NCI-H2227 (cell line): ENCODE results near the gene CCDC117.

Source experiments
- DNase-seq: peaks from one replicate; lab custom pipeline; 2025; ENCODE audit not compliant: unreplicated experiment; lab: John Stamatoyannopoulos, UW

Gene CCDC117

GRCh38 chr22:28826921-28827320, 54.4 kb downstream of the CCDC117 start:
- no peak for DNase-seq

GRCh38 chr22:28829358-28830181, 57.1 kb downstream of the CCDC117 start:
- DNase-seq: peak; percentile 75

GRCh38 chr22:28830441-28830840, 57.9 kb downstream of the CCDC117 start:
- no peak for DNase-seq

- DNase-seq: no peak
These were observed 58.9 kb downstream of the CCDC117 start for GRCh38 chr22:28831140-28832072.

- DNase-seq: no peak
These were observed 60.2 kb downstream of the CCDC117 start for GRCh38 chr22:28832731-28833130.

- no peak for DNase-seq
These were observed 60.9 kb downstream of the CCDC117 start for GRCh38 chr22:28833276-28833923.

- DNase-seq: no peak
These were observed 63.2 kb downstream of the CCDC117 start for GRCh38 chr22:28835630-28836189.

- DNase-seq: no peak
These were observed 65.1 kb downstream of the CCDC117 start for GRCh38 chr22:28837640-28838039.
